H54 (cell line): ENCODE measurements around the gene PMEL.
"Not testable (repeated sequence)": the region's sequence is repeated elsewhere in the genome, so short reads cannot be mapped to it uniquely, and the experiment has no call there.

Experiments
- DNase-seq: peaks from one replicate; pipeline ENCODE4 v3.0.0; 2011; ENCODE audit warnings: low spot score, mixed read lengths; ENCODE audit not compliant: insufficient read length
- FAIRE-seq: peaks from 3 replicates; lab custom pipeline; 2011; peaks lifted over from hg19 to GRCh38; lab: Jason Lieb, UNC
- POLR2A ChIP-seq: IDR thresholded peaks from 2 replicates; pipeline ENCODE4 v1.6.1; 2011; ENCODE audit warnings: low read depth, mild to moderate bottlenecking, low read length

Gene PMEL

GRCh38 chr12:55996201-55996714 is 30.4 kb upstream of the PMEL start:
- FAIRE-seq = no peak
- DNase-seq = peak; percentile 27
- no peak for TF ChIP-seq POLR2A

- FAIRE-seq (no peak), DNase-seq (no peak)
- no peak for TF ChIP-seq POLR2A
Measured at GRCh38 chr12:55995366-55995765, 29.5 kb upstream of the PMEL start.

- no peak for DNase-seq
- FAIRE-seq = no peak
- no peak for TF ChIP-seq POLR2A
Measured at GRCh38 chr12:55993230-55993853, 27.5 kb upstream of the PMEL start.

- DNase-seq (no peak), FAIRE-seq (no peak)
- no peak for TF ChIP-seq POLR2A
Measured at GRCh38 chr12:55991110-55991509, 25.3 kb upstream of the PMEL start.

GRCh38 chr12:55985976-55986375 is 20.1 kb upstream of the PMEL start:
- DNase-seq, FAIRE-seq: not testable (repeated sequence)

GRCh38 chr12:55985341-55985740 is 19.5 kb upstream of the PMEL start:
- DNase-seq (no peak), FAIRE-seq (no peak)
- TF ChIP-seq POLR2A = no peak

GRCh38 chr12:55984861-55985260 is 19.0 kb upstream of the PMEL start:
- DNase-seq = no peak
- FAIRE-seq = no peak
- TF ChIP-seq POLR2A = no peak

- TF ChIP-seq POLR2A = no peak
- no peak for FAIRE-seq
- no peak for DNase-seq
Measured at GRCh38 chr12:55983232-55983842, 17.5 kb upstream of the PMEL start.

- FAIRE-seq = no peak
- no peak for DNase-seq
- no peak for TF ChIP-seq POLR2A
Measured at GRCh38 chr12:55982319-55982936, 16.6 kb upstream of the PMEL start.

- FAIRE-seq, DNase-seq: not testable (repeated sequence)
Measured at GRCh38 chr12:55981882-55982281, 16.0 kb upstream of the PMEL start.

- FAIRE-seq (no peak), DNase-seq (no peak)
- TF ChIP-seq POLR2A = no peak
Measured at GRCh38 chr12:55979069-55979468, 13.2 kb upstream of the PMEL start.

- FAIRE-seq (no peak), DNase-seq (no peak)
- TF ChIP-seq POLR2A = no peak
Measured at GRCh38 chr12:55978393-55978792, 12.6 kb upstream of the PMEL start.

- FAIRE-seq (no peak), DNase-seq (peak; percentile 42)
- TF ChIP-seq POLR2A = no peak
Measured at GRCh38 chr12:55974308-55974730, 8.5 kb upstream of the PMEL start.

- DNase-seq = peak; percentile 84
- FAIRE-seq = peak; percentile 96
Measured at GRCh38 chr12:55973599-55974307, 7.9 kb upstream of the PMEL start, which contains the start of gene RAB5B. RAB5B (plus strand) TSS chr12:55974078; CDS start chr12:55986961, 12,883 bp downstream.

More at GRCh38 chr12:55973599-55974307, 7.9 kb upstream of the PMEL start, which contains the start of gene RAB5B:
- TF ChIP-seq POLR2A = peak; percentile 67
